ENCODE measurements around the gene CUEDC2. TPM values are rescaled to one million over a fixed set of nuclear protein-coding genes. Genes with fewer than 3 reads are reported as not detected.

CUEDC2 gene
- total RNA-seq, 4 donors from 2014 or later, result 5.2 to 35.2 (median 33.5) TPM

GRCh38 chr10:102396317-102396650 is 36.1 kb downstream of the CUEDC2 start:
- Histone ChIP-seq H3K4me3 (peak overlapping the region; percentile 57 to 85 (median 60)), H3K4me1 (peaks cover 19 to 49% (median 35%) of the 10 kb centered on the region in 4 donors), H3K36me3 (no peaks in the 10 kb centered on the region)

GRCh38 chr10:102395400-102396316 is 36.7 kb downstream of the CUEDC2 start, which contains the start of gene NFKB2:
TSS of gene NFKB2 (plus strand) at chr10:102395705. CDS start at chr10:102395960, 255 bp downstream.
- 0 to 8% methylated on average over 8 to 36 of the region's 42 CpGs for WGBS, 2 donors (ENCODE audit: low coverage in 1 of 2)
- DNase-seq, result peak; percentile 92
- Histone ChIP-seq H3K27me3 (no peaks in the 10 kb centered on the region), H3K36me3 (no peaks in the 10 kb centered on the region), H3K9me3 (no peaks in the 10 kb centered on the region), H3K4me3 (peak within 1 kb of the TSS; percentile 57 to 85 (median 62)), H3K4me1 (peaks cover 19 to 49% (median 35%) of the 10 kb centered on the region in 4 donors), H3K27ac (peak within 1 kb of the TSS; percentile 94 to 99 (median 98))
- in situ Hi-C loops (cut with MboI; ENCODE audit: low pct_ligation_motif_present in 1 of 4, low pct_unique_long_range_greater_than_20kb in 1 of 4, low sequenced_read_pairs in 3 of 4) (loop anchor here in 1 of 4 donors (25.0 kb wide), 1 partner anchor 192 kb away; no protein-coding TSS in a partner anchor), intact Hi-C loops (cut with DNase I; ENCODE audit: low total_unique reads) (loop anchor here (10.0 kb wide), 1 partner anchor 189 kb away; no protein-coding TSS in a partner anchor)
- TF ChIP-seq CTCF (IDR thresholded peaks at IDR 0.05), result no peak
- peak; percentile 87 to 93 (median 87) for TF ChIP-seq POLR2AphosphoS5 (IDR thresholded peaks at IDR 0.05)
- peak; percentile 67 for TF ChIP-seq POLR2A (IDR thresholded peaks at IDR 0.05)
- peak; percentile 60 for TF ChIP-seq EP300 (IDR thresholded peaks at IDR 0.05; ENCODE audit: low read depth)

More at GRCh38 chr10:102396317-102396650, 36.1 kb downstream of the CUEDC2 start:
- H3K27me3 ChIP-seq, result no peaks in the 10 kb centered on the region
- 29% methylated on average over 4 of the region's 4 CpGs; no CpG with 5 or more reads in 1 of the 2 donors for WGBS, 2 donors (ENCODE audit: low coverage in 1 of 2)
- peak overlapping the region; percentile 94 to 99 (median 98) for H3K27ac ChIP-seq
- intact Hi-C loops (cut with DNase I; ENCODE audit: low total_unique reads), result loop anchor here (10.0 kb wide), 1 partner anchor 189 kb away; no protein-coding TSS in a partner anchor
- H3K9me3 ChIP-seq, result no peaks in the 10 kb centered on the region
- DNase-seq, result no peak
- in situ Hi-C loops (cut with MboI; ENCODE audit: low pct_ligation_motif_present in 1 of 4, low pct_unique_long_range_greater_than_20kb in 1 of 4, low sequenced_read_pairs in 3 of 4), result loop anchor here in 1 of 4 donors (25.0 kb wide), 1 partner anchor 191 kb away; no protein-coding TSS in a partner anchor
- TF ChIP-seq POLR2A (IDR thresholded peaks at IDR 0.05), result no peak
- no peak for TF ChIP-seq POLR2AphosphoS5 (IDR thresholded peaks at IDR 0.05)
- TF ChIP-seq CTCF (IDR thresholded peaks at IDR 0.05), result no peak
- no peak for TF ChIP-seq EP300 (IDR thresholded peaks at IDR 0.05; ENCODE audit: low read depth)

- Histone ChIP-seq H3K36me3 (no peaks in the 10 kb centered on the region), H3K27me3 (no peaks in the 10 kb centered on the region), H3K4me3 (peak overlapping the region; percentile 57 to 85 (median 62)), H3K27ac (peak overlapping the region; percentile 94 to 99 (median 98)), H3K9me3 (no peaks in the 10 kb centered on the region), H3K4me1 (peaks cover 16 to 44% (median 33%) of the 10 kb centered on the region in 4 donors)
- in situ Hi-C loops (cut with MboI; ENCODE audit: low pct_ligation_motif_present in 1 of 4, low pct_unique_long_range_greater_than_20kb in 1 of 4, low sequenced_read_pairs in 3 of 4), result loop anchor here in 1 of 4 donors (25.0 kb wide), 1 partner anchor 192 kb away; no protein-coding TSS in a partner anchor
- intact Hi-C loops (cut with DNase I; ENCODE audit: low total_unique reads), result loop anchor here (1.0 to 10.0 kb wide), 3 partner anchors 26 to 190 kb away; no protein-coding TSS in a partner anchor
- no peak for DNase-seq
- no peak for TF ChIP-seq POLR2AphosphoS5 (IDR thresholded peaks at IDR 0.05)
- TF ChIP-seq CTCF (IDR thresholded peaks at IDR 0.05), result no peak
- 0% methylated on average over 3 to 29 of the region's 35 CpGs for WGBS, 2 donors (ENCODE audit: low coverage in 1 of 2)
Measured at GRCh38 chr10:102394801-102395399, 37.5 kb downstream of the CUEDC2 start.

Data from transverse colon (tissue), 4 donors.